ENCODE measurements around the gene GAGE10. TPM values are rescaled to one million over a fixed set of nuclear protein-coding genes. Genes with fewer than 3 reads are reported as not detected.
"Not testable (repeated sequence)": the region's sequence is repeated elsewhere in the genome, so short reads cannot be mapped to it uniquely, and the experiment has no call there.

Gene GAGE10
- total RNA-seq, 1 experiment from 2014 or later = not detected

GRCh38 chrX:49276207-49276606, 27.2 kb upstream of the GAGE10 start:
- no peak for DNase-seq (ENCODE audit: low read depth)

GRCh38 chrX:49276671-49277534, 26.5 kb upstream of the GAGE10 start:
- no peak for DNase-seq (ENCODE audit: low read depth)

GRCh38 chrX:49277535-49277830, 26.0 kb upstream of the GAGE10 start:
- no peak for DNase-seq (ENCODE audit: low read depth)

- DNase-seq (ENCODE audit: low read depth) = no peak
Observed at GRCh38 chrX:49278081-49278480, 25.4 kb upstream of the GAGE10 start.

GRCh38 chrX:49282647-49283011, 20.8 kb upstream of the GAGE10 start:
- peak; percentile 5 for DNase-seq (ENCODE audit: low read depth)

GRCh38 chrX:49284212-49284611, 19.2 kb upstream of the GAGE10 start:
- no peak for DNase-seq (ENCODE audit: low read depth)

GRCh38 chrX:49286136-49286535, 17.3 kb upstream of the GAGE10 start:
- DNase-seq (ENCODE audit: low read depth) = no peak

- DNase-seq (ENCODE audit: low read depth) = no peak
Observed at GRCh38 chrX:49286581-49286980, 16.9 kb upstream of the GAGE10 start.

GRCh38 chrX:49287665-49288064, 15.8 kb upstream of the GAGE10 start:
- no peak for DNase-seq (ENCODE audit: low read depth)

GRCh38 chrX:49290215-49290614, 13.2 kb upstream of the GAGE10 start:
- no peak for DNase-seq (ENCODE audit: low read depth)

GRCh38 chrX:49291615-49292337, 11.7 kb upstream of the GAGE10 start:
- DNase-seq (ENCODE audit: low read depth) = peak; percentile 46

GRCh38 chrX:49292400-49293362, 10.8 kb upstream of the GAGE10 start:
- no peak for DNase-seq (ENCODE audit: low read depth)

GRCh38 chrX:49299293-49299692, 4.2 kb upstream of the GAGE10 start:
- DNase-seq (ENCODE audit: low read depth) = not testable (repeated sequence)

GRCh38 chrX:49300703-49301102, 2.7 kb upstream of the GAGE10 start:
- DNase-seq (ENCODE audit: low read depth) = no peak

- not testable (repeated sequence) for DNase-seq (ENCODE audit: low read depth)
Observed at GRCh38 chrX:49307775-49308174, 4.3 kb downstream of the GAGE10 start.

GRCh38 chrX:49308604-49309269, 5.3 kb downstream of the GAGE10 start:
- DNase-seq (ENCODE audit: low read depth) = no peak

GRCh38 chrX:49309401-49309981, 6.0 kb downstream of the GAGE10 start:
- DNase-seq (ENCODE audit: low read depth) = peak; percentile 1

GRCh38 chrX:49310371-49310770, 6.9 kb downstream of the GAGE10 start:
- no peak for DNase-seq (ENCODE audit: low read depth)

GRCh38 chrX:49312176-49312575, 8.7 kb downstream of the GAGE10 start:
- no peak for DNase-seq (ENCODE audit: low read depth)

- no peak for DNase-seq (ENCODE audit: low read depth)
Observed at GRCh38 chrX:49316085-49316484, 12.6 kb downstream of the GAGE10 start.

- DNase-seq (ENCODE audit: low read depth) = not testable (repeated sequence)
Observed at GRCh38 chrX:49321737-49322136, 18.3 kb downstream of the GAGE10 start, which contains the start of gene GAGE12J. Gene GAGE12J, plus strand, starts transcription at chrX:49322037. Its CDS starts 1,157 bp downstream, at chrX:49323194.
